Testis (tissue), 2 donors: ENCODE measurements around the gene ST3GAL5.

Experiments
- POLR2A ChIP-seq: fragments of 450-650 bp; IDR thresholded peaks from one replicate; pipeline ENCODE4 v1.6.1; 2017; ENCODE audit warnings: antibody characterized with exemption, mild to moderate bottlenecking, moderate library complexity
- TF ChIP-seq, protein P1 (sequence below), 3 experiments: fragments of 450-650 bp in 2 of 3; fragments of 200-600 bp in 1 of 3; sonication (generic) in 1 of 3; IDR thresholded peaks; one replicate each; pipeline ENCODE4 v1.5.1; 2016 to 2019; ENCODE audit warnings: antibody characterized with exemption in 3 of 3, mild to moderate bottlenecking in 2 of 3, moderate library complexity in 1 of 3

GRCh38 chr2:85803704-85804425 is 84.9 kb downstream of the ST3GAL5 start:
- TF ChIP-seq POLR2A, result no peak
- TF ChIP-seq, protein P1, sequence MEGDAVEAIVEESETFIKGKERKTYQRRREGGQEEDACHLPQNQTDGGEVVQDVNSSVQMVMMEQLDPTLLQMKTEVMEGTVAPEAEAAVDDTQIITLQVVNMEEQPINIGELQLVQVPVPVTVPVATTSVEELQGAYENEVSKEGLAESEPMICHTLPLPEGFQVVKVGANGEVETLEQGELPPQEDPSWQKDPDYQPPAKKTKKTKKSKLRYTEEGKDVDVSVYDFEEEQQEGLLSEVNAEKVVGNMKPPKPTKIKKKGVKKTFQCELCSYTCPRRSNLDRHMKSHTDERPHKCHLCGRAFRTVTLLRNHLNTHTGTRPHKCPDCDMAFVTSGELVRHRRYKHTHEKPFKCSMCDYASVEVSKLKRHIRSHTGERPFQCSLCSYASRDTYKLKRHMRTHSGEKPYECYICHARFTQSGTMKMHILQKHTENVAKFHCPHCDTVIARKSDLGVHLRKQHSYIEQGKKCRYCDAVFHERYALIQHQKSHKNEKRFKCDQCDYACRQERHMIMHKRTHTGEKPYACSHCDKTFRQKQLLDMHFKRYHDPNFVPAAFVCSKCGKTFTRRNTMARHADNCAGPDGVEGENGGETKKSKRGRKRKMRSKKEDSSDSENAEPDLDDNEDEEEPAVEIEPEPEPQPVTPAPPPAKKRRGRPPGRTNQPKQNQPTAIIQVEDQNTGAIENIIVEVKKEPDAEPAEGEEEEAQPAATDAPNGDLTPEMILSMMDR (IDR thresholded peaks at IDR 0.05), result no peak
